Measurements from ENCODE around the gene HPX. TPM values are rescaled to one million over a fixed set of nuclear protein-coding genes. Genes with fewer than 3 reads are reported as not detected.

The HPX gene
- total and polyA plus RNA-seq, 4 donors = 2,251 to 9,224 (median 5,760) TPM

DNA sequence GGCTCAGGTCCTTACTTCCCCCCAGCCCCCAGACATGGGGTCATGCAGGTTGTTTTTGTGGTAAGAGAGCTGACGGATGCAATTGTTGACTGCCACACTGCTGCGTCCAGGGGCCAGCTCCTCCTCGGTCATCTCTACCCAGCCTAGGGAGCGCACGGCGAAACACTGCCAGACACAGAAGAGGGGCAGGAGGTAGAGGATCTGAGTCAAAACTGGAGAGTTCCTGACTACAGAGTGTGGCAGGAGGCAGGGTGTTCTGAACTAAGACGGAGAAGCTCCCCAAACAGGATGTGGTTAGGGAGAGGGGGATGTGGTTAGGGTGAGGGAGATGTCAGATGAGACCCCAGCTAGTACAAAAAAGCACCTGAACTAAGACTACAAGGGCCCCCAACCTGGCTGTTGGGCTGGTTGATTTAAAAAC is 38.2 kb downstream of the HPX start:
- Histone ChIP-seq H3K27me3 (ENCODE audit: control insufficient read depth in 4 of 4, insufficient read depth in 4 of 4, low read length in 3 of 4) (no peaks in the 10 kb centered on the region), H3K9ac (ENCODE audit: low read depth in 1 of 2, low read length in 2 of 2) (no peak overlapping the region), H3K9me3 (ENCODE audit: control insufficient read depth in 4 of 4, low read length in 3 of 4) (no peaks in the 10 kb centered on the region), H3K27ac (ENCODE audit: low read depth in 1 of 2, low read length in 2 of 2) (no peak overlapping the region), H3K4me1 (ENCODE audit: control insufficient read depth in 4 of 4, insufficient read depth in 4 of 4, low read length in 3 of 4) (peaks cover 0 to 4% (median 0%) of the 10 kb centered on the region in 4 donors), H3K36me3 (ENCODE audit: control insufficient read depth in 4 of 4, insufficient read depth in 3 of 4, low read depth in 1 of 4, low read length in 3 of 4) (no peaks in the 10 kb centered on the region), H3K4me3 (ENCODE audit: low read depth in 1 of 3, low read length in 3 of 3) (no peak overlapping the region)
- DNase-seq (ENCODE audit: low spot score) = no peak
- WGBS = 81% methylated on average over 7 of the region's 7 CpGs
- TF ChIP-seq JUND (IDR thresholded peaks at IDR 0.05) (no peak), RXRA (IDR thresholded peaks at IDR 0.05) (no peak), FOXA1 (IDR thresholded peaks at IDR 0.05) (no peak), YY1 (IDR thresholded peaks at IDR 0.05) (no peak), RAD21 (IDR thresholded peaks at IDR 0.05) (no peak), HNF4A (conservative IDR thresholded peaks at IDR 0.05) (no peak), HNF4G (IDR thresholded peaks at IDR 0.05) (no peak), SP1 (IDR thresholded peaks at IDR 0.05) (no peak), TAF1 (conservative IDR thresholded peaks at IDR 0.05) (no peak), FOXA2 (IDR thresholded peaks at IDR 0.05) (no peak), EGR1 (IDR thresholded peaks at IDR 0.05; ENCODE audit: low read depth in 2 of 2) (no peak), NR2F2 (IDR thresholded peaks at IDR 0.05) (no peak)
- TF ChIP-seq, protein P1, sequence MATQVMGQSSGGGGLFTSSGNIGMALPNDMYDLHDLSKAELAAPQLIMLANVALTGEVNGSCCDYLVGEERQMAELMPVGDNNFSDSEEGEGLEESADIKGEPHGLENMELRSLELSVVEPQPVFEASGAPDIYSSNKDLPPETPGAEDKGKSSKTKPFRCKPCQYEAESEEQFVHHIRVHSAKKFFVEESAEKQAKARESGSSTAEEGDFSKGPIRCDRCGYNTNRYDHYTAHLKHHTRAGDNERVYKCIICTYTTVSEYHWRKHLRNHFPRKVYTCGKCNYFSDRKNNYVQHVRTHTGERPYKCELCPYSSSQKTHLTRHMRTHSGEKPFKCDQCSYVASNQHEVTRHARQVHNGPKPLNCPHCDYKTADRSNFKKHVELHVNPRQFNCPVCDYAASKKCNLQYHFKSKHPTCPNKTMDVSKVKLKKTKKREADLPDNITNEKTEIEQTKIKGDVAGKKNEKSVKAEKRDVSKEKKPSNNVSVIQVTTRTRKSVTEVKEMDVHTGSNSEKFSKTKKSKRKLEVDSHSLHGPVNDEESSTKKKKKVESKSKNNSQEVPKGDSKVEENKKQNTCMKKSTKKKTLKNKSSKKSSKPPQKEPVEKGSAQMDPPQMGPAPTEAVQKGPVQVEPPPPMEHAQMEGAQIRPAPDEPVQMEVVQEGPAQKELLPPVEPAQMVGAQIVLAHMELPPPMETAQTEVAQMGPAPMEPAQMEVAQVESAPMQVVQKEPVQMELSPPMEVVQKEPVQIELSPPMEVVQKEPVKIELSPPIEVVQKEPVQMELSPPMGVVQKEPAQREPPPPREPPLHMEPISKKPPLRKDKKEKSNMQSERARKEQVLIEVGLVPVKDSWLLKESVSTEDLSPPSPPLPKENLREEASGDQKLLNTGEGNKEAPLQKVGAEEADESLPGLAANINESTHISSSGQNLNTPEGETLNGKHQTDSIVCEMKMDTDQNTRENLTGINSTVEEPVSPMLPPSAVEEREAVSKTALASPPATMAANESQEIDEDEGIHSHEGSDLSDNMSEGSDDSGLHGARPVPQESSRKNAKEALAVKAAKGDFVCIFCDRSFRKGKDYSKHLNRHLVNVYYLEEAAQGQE (IDR thresholded peaks at IDR 0.05) = no peak
- TF ChIP-seq, protein P2, sequence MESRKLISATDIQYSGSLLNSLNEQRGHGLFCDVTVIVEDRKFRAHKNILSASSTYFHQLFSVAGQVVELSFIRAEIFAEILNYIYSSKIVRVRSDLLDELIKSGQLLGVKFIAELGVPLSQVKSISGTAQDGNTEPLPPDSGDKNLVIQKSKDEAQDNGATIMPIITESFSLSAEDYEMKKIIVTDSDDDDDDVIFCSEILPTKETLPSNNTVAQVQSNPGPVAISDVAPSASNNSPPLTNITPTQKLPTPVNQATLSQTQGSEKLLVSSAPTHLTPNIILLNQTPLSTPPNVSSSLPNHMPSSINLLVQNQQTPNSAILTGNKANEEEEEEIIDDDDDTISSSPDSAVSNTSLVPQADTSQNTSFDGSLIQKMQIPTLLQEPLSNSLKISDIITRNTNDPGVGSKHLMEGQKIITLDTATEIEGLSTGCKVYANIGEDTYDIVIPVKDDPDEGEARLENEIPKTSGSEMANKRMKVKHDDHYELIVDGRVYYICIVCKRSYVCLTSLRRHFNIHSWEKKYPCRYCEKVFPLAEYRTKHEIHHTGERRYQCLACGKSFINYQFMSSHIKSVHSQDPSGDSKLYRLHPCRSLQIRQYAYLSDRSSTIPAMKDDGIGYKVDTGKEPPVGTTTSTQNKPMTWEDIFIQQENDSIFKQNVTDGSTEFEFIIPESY (IDR thresholded peaks at IDR 0.05) = no peak
- TF ChIP-seq, protein P3, sequence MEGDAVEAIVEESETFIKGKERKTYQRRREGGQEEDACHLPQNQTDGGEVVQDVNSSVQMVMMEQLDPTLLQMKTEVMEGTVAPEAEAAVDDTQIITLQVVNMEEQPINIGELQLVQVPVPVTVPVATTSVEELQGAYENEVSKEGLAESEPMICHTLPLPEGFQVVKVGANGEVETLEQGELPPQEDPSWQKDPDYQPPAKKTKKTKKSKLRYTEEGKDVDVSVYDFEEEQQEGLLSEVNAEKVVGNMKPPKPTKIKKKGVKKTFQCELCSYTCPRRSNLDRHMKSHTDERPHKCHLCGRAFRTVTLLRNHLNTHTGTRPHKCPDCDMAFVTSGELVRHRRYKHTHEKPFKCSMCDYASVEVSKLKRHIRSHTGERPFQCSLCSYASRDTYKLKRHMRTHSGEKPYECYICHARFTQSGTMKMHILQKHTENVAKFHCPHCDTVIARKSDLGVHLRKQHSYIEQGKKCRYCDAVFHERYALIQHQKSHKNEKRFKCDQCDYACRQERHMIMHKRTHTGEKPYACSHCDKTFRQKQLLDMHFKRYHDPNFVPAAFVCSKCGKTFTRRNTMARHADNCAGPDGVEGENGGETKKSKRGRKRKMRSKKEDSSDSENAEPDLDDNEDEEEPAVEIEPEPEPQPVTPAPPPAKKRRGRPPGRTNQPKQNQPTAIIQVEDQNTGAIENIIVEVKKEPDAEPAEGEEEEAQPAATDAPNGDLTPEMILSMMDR (IDR thresholded peaks at IDR 0.05; ENCODE audit: low read depth, low read length, missing input control) = no peak
- TF ChIP-seq, protein P4, sequence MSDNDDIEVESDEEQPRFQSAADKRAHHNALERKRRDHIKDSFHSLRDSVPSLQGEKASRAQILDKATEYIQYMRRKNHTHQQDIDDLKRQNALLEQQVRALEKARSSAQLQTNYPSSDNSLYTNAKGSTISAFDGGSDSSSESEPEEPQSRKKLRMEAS (IDR thresholded peaks at IDR 0.05) = no peak

DNA sequence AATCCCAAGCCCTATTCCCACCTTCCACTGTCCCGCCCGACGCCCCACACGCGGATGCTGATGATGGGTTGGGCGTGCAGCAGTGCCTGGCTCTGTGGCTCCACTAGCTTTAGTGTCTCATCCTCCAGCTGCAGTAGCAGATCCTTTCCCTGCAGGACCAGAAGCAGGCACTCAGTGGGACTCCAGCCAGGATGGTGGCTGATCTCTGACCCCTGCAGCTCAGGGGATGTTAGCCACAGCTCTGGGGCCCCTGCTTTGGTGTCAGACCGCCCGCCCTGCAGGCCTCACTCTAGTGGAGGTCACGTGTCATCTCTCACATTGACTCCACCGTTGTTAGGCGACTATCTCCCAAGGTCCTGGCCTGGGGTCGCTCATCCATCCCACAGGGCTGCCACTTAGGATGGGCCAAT is 38.7 kb downstream of the HPX start:
- Histone ChIP-seq H3K9ac (ENCODE audit: low read depth in 1 of 2, low read length in 2 of 2) (no peak overlapping the region), H3K4me1 (ENCODE audit: control insufficient read depth in 4 of 4, insufficient read depth in 4 of 4, low read length in 3 of 4) (peaks cover 0 to 4% (median 0%) of the 10 kb centered on the region in 4 donors), H3K9me3 (ENCODE audit: control insufficient read depth in 4 of 4, low read length in 3 of 4) (no peaks in the 10 kb centered on the region), H3K36me3 (ENCODE audit: control insufficient read depth in 4 of 4, insufficient read depth in 3 of 4, low read depth in 1 of 4, low read length in 3 of 4) (no peaks in the 10 kb centered on the region), H3K27ac (ENCODE audit: low read depth in 1 of 2, low read length in 2 of 2) (no peak overlapping the region), H3K4me3 (ENCODE audit: low read depth in 1 of 3, low read length in 3 of 3) (no peak overlapping the region), H3K27me3 (ENCODE audit: control insufficient read depth in 4 of 4, insufficient read depth in 4 of 4, low read length in 3 of 4) (no peaks in the 10 kb centered on the region)
- 88% methylated on average over 12 of the region's 12 CpGs for WGBS
- DNase-seq (ENCODE audit: low spot score) = no peak
- TF ChIP-seq FOXA2 (IDR thresholded peaks at IDR 0.05) (no peak), HNF4G (IDR thresholded peaks at IDR 0.05) (no peak), JUND (IDR thresholded peaks at IDR 0.05) (no peak), GABPA (IDR thresholded peaks at IDR 0.05 in 1 of 2, conservative IDR thresholded peaks at IDR 0.05 in 1 of 2) (no peak)
- TF ChIP-seq, protein P3 (IDR thresholded peaks at IDR 0.05; ENCODE audit: low read depth, low read length, missing input control) = no peak
- TF ChIP-seq, protein P1 (IDR thresholded peaks at IDR 0.05) = no peak

Measured in liver (tissue), 9 donors.